Right lobe of liver (tissue), 4 donors: ENCODE data around the gene DGLUCY.

Experiments used
- CTCF ChIP-seq, 4 donors: fragments of 200-600 bp in 3 of 4; fragments of 450-650 bp in 1 of 4; IDR thresholded peaks; one replicate each; pipeline versions ENCODE4 v1.5.1 to v1.8.0; 2016 to 2022; ENCODE audit warnings: antibody characterized with exemption in 4 of 4, mild to moderate bottlenecking in 2 of 4
- POLR2A ChIP-seq: fragments of 450-650 bp; IDR thresholded peaks from one replicate; pipeline ENCODE4 v1.6.1; 2017; ENCODE audit warnings: antibody characterized with exemption, mild to moderate bottlenecking
- donor health status: DM: no; HTN: no; CAD: no.
- donor health status: DM: no; HTN: no; CAD: no.
- donor health status: DM: no; HTN: yes; CAD: no.

GRCh38 chr14:91180611-91181010, 66.7 kb downstream of the DGLUCY start:
- TF ChIP-seq CTCF (IDR thresholded peaks at IDR 0.05): no peak
- no peak for TF ChIP-seq POLR2A
